ENCODE measurements around the gene NCBP3.
"Not testable (repeated sequence)": the region's sequence is repeated elsewhere in the genome, so short reads cannot be mapped to it uniquely, and the experiment has no call there.

- TF ChIP-seq FOXM1 (IDR thresholded peaks at IDR 0.05; ENCODE audit: borderline replicate concordance); NFRKB (IDR thresholded peaks at IDR 0.05); TARDBP (IDR thresholded peaks at IDR 0.05); BHLHE40 (IDR thresholded peaks at IDR 0.05; ENCODE audit: borderline replicate concordance); ARNT (IDR thresholded peaks at IDR 0.05): not testable (repeated sequence)
Measured at GRCh38 chr17:3854204-3854603, 8.2 kb upstream of the NCBP3 start.
